Fibroblast of mammary gland (primary cell): ENCODE data around the gene PLEKHA8.

Experiments used
- DNase-seq: peaks from one replicate; pipeline ENCODE4 v3.0.0-alpha.2; 2010; ENCODE audit warnings: low read depth
- H3K4me3 ChIP-seq: 2 replicates; pipeline ENCODE4 v1.5.1; 2011; ENCODE audit warnings: low read depth, mild to moderate bottlenecking, low read length, moderate library complexity; ENCODE audit not compliant: control insufficient read depth
- CTCF ChIP-seq: conservative IDR thresholded peaks from 2 replicates; pipeline ENCODE4 v1.5.1; 2011; ENCODE audit warnings: low read depth, low read length, inconsistent platforms; ENCODE audit not compliant: control insufficient read depth, insufficient read depth

PLEKHA8 gene

GRCh38 chr7:30078280-30078679 is 50.1 kb downstream of the PLEKHA8 start:
- TF ChIP-seq CTCF = no peak

GRCh38 chr7:30079880-30080279 is 51.7 kb downstream of the PLEKHA8 start:
- no peak for TF ChIP-seq CTCF
- no peak overlapping the region for H3K4me3 ChIP-seq
- no peak for DNase-seq

More at GRCh38 chr7:30078280-30078679, 50.1 kb downstream of the PLEKHA8 start:
- DNase-seq = no peak
- no peak overlapping the region for H3K4me3 ChIP-seq

- no peak for TF ChIP-seq CTCF
- H3K4me3 ChIP-seq = no peak overlapping the region
Measured at GRCh38 chr7:30080818-30081217, 52.6 kb downstream of the PLEKHA8 start.

GRCh38 chr7:30082686-30083085 is 54.5 kb downstream of the PLEKHA8 start:
- peak; percentile 70 for DNase-seq
- no peak overlapping the region for H3K4me3 ChIP-seq
- no peak for TF ChIP-seq CTCF

More at GRCh38 chr7:30080818-30081217, 52.6 kb downstream of the PLEKHA8 start:
- no peak for DNase-seq

- no peak for DNase-seq
- no peak overlapping the region for H3K4me3 ChIP-seq
- TF ChIP-seq CTCF = no peak
Measured at GRCh38 chr7:30083334-30083733, 55.1 kb downstream of the PLEKHA8 start.

GRCh38 chr7:30084212-30084611 is 56.0 kb downstream of the PLEKHA8 start:
- DNase-seq = no peak
- TF ChIP-seq CTCF = no peak
- H3K4me3 ChIP-seq = no peak overlapping the region

- no peak for DNase-seq
Measured at GRCh38 chr7:30086529-30086928, 58.3 kb downstream of the PLEKHA8 start.

More at GRCh38 chr7:30086529-30086928, 58.3 kb downstream of the PLEKHA8 start:
- no peak for TF ChIP-seq CTCF
- H3K4me3 ChIP-seq = no peak overlapping the region
